SIG-M5 (cell line): ENCODE results near the gene TIMM23.
"Not testable (repeated sequence)": the region's sequence is repeated elsewhere in the genome, so short reads cannot be mapped to it uniquely, and the experiment has no call there.

ENCODE experiments used
- DNase-seq: peaks from one replicate; lab custom pipeline; 2025; lab: John Stamatoyannopoulos, UW

Gene TIMM23

GRCh38 chr10:46022978-46023702 lies 50.9 kb downstream of the TIMM23 start:
- DNase-seq, result peak; percentile 23

DNA sequence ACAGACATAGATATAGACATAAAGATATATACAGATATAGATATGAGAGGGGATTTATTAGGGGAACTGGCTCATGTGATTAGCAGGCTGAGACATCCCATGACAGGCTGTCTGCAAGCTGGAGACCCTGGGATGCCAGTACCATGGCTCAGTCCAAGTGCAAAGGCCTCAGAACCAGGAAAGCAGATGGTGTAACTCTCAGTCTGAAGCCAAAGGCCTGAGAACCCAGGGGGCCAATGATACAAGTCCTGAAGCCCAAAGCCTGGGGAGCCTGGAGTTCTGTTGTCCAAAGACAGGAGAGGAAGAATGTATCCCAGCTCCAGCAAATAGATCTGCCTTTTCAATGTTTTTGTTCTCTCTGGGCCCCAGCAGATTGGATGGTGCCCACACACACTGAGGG lies 52.7 kb downstream of the TIMM23 start:
- no peak for DNase-seq

GRCh38 chr10:46025406-46025805 lies 53.1 kb downstream of the TIMM23 start:
- DNase-seq, result no peak

GRCh38 chr10:46026106-46026505 lies 53.8 kb downstream of the TIMM23 start:
- no peak for DNase-seq

DNA sequence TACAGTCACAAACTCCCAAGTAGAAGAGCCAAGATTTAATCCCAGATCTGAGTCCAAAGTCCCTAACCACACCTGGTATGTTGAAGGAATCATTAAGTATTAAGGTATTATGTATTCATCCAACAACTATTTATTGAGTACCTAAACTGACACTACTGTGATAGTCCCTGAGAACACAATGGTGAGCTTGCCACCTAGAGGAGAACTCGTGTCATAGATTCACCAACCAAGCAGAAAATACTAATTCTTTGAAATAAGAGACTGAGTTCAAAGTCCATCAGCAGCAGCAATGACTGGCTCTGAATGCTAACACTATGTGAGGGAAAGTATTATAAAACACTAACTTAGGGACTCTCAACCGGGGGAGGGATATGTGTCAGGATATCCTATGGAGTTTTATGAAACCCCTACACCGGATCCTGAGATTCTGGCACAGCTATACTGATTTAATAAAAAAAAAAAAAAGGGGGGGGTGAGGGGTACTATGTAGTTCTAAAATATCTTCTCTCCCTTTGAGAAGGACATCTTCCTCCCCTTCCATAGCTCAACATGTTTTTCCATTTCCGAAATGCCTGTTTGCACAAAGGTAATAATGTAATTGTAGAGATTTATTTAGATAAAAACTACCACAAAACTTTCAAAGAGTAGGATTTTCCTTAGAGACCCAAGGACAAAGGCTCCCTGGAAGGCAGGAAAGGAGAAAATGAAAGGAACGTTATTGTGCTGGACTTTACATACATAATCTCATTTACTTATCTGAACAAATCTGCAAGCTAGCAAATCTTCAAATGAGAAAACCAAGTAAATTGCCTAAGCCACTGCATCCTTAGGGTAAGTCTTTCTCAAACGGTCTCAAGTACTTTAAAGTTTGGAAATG lies 56.5 kb downstream of the TIMM23 start:
- peak; percentile 9 for DNase-seq

- DNase-seq, result no peak
Measured at GRCh38 chr10:46029461-46030030, 57.3 kb downstream of the TIMM23 start.

DNA sequence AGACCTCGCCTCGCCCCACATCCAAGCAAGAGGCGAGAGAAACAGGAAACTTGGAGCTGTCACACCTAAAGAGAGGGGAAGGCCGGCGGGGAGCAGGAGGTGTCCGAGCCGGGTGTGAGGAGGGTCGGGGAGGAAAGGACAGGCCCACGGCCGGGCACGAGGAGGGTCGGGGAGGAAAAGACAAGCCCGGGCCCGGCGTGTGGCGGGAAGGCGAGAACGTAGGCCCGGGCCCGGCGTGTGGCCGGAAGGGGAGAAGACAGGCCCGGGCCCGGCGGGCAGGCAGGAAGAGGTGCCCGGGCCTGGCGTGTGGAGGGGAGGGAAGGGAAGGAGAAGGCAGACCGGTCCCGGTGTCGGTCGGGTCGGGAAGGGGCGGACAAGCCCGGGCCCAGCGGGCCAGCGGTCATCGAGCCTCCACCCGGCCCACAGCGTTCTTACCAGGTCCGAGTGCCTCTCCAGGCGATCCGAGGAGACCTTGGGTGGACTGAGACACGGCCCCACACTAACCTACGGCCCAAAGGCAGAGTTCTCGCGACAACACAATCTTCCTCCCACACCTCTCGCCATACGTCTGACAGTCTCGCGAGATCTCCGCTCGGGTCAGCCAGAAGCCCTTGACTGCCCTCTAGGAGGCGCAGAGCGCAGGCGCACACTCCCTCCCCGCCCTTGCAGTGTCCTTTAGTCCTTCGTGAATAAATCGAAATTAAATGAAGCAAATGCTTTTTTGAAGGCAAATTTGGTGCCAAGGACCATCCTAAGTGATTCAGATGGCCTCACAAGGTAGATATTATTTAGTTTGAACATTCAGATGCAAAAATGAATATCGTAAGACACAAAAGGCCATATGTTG lies 58.0 kb downstream of the TIMM23 start, which contains the start of gene NCOA4:
Gene NCOA4, minus strand, starts transcription at position 533 of the 847 bp plus-strand sequence. CDS start 13,943 bp downstream, outside the sequence.
- peak; percentile 82 for DNase-seq

DNA sequence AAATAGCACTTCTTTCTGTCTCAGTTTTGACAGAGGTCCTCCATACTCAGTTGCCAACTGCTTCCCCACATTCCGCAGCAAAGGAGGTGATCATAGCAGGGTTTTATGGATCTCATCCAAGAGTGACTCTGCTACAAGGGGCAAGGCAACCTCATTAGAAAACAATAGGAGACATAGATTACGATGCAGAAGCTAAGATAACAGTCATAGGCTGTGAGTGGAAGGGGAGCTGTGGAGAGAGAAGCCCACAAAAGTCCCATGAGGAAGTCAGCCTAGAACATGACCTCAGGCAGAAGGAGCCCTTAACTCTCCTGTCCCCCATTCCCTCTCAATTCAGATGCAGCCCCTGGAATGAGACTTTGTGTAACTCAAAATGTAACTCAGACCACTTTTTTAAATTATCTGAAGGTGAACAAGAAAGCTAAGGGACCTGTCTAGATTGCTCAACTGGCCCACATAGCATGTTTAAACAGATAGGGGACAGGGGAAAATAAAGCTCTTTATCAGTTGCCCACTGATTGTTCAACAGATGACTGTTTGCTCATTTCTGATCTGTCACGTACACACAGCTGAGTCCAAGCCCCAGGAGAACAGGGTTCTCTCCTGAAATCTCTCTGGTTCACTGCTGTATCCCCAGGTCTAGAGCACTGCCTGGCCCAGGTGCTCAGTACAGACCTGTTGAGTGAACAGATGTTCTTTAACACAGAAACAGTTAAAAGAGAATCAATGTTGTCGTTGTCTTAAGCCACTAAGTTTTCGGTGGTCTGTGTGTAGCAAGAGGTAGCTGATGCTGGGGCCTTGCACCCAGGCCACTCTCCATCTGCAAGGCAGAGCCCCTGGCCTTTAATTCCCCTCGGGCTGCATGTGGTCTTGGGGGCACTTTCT lies 59.6 kb downstream of the TIMM23 start:
- DNase-seq, result no peak

GRCh38 chr10:46033602-46034011 lies 61.3 kb downstream of the TIMM23 start:
- DNase-seq, result no peak

GRCh38 chr10:46035923-46036849 lies 63.9 kb downstream of the TIMM23 start:
- no peak for DNase-seq

DNA sequence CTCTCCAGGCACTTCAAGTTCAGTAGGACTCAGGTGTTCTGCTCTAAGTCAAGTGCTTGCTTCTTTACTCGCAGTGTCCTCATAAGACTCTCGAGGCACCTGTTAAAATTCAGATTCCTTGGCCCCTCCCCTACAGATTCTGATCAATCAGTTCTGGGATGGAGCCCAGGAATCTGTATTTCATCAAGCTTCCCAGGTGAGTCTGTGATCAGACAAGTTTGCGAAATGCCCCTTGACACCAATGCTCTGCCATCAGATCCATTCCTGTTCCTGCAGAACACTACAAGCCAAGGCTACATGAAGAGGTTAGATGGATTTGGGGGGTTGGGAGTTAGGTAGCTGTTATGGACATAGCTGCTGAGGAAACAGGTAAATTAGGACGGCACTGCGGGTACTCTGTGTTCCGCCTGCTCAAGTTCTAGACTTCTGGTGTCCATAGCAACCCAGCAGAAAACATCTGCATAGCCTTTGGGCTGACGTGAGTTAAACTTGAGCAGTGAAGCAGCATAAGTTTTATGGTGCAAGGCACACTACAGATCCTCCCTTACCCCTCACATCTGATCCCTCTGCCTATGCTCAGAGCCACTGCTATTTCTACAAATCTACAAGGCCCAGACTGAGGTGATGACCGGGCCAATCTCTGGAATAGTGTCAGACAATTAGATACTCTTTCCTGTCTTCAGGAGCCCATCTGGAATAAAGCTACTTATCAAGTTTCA lies 65.0 kb downstream of the TIMM23 start:
- DNase-seq, result no peak

GRCh38 chr10:46040004-46040403 lies 67.7 kb downstream of the TIMM23 start:
- DNase-seq, result no peak

DNA sequence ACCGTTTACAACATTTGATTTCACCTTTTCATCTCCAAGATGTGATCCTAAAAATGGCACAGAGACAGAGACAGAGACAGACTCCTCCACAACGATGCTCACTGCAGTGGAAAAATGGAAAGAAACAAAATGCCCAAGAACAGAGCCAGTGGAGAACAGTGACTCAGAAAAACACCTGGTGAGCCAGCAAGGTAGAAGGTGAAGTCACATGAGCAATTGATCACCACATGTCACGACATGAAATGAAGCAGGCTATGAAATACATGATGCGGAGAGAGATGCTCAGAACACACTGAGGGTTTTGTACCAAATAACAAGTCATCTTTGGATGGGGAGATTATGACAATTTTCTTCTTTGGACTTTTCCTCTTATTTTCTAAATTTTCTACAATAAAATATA lies 70.2 kb downstream of the TIMM23 start:
- DNase-seq, result no peak

GRCh38 chr10:46046261-46046660 lies 74.0 kb downstream of the TIMM23 start, which contains the start of gene MSMB:
Gene MSMB (minus strand): TSS chr10:46046269. CDS start chr10:46046237, 32 bp downstream.
- no peak for DNase-seq

DNA sequence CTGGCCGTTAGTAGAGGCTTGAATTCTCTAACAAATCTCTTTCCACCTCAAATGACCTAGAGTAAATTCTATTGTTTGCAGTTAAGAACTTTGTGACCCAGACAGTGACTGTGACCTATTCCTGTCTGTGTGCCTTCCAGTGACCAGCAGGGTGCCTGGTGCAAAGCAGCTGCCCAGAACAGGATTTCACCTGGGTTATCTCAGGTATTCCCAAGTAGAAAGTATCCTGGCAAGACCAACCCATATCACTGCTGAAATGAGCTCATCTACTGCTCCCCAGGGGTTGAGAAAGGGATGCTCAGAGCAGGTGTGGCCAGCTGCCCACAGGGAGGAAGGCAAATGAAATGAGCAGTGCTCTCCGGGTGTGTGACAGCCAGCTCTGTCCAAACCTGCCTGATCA lies 75.9 kb downstream of the TIMM23 start:
- no peak for DNase-seq

GRCh38 chr10:46049497-46049831 lies 77.2 kb downstream of the TIMM23 start:
- DNase-seq, result not testable (repeated sequence)

DNA sequence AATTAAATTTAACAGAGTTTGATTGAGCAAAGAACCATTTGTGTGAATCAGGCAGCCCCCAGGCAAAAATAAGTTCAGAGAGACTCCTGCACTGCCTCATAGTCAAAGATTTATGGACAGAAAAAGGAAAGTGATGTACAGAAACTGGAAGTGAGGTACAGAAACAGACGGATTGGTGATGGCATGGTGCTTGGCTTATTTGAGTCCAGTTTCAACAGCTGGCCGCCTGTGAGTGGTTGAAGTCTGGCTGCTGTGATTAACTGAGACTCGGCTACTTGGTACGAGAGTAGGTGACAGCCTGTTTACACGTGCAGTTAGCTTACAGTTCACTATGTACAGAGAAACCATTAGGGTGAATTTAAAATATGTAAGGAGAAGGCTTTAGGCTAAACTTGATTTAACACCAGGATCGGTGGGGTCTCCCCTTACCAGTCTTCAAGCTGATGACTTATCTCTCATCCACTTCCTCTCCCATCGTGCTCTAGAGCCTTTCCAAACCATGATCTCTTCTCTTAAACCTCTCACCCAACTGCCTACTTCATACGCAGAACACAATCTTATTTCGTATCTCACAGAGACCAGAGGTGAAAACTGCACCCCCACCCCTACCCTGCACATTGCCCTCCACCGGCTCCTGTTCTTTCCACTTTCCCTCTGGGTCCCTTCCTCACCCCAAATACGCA lies 78.8 kb downstream of the TIMM23 start:
- no peak for DNase-seq

DNA sequence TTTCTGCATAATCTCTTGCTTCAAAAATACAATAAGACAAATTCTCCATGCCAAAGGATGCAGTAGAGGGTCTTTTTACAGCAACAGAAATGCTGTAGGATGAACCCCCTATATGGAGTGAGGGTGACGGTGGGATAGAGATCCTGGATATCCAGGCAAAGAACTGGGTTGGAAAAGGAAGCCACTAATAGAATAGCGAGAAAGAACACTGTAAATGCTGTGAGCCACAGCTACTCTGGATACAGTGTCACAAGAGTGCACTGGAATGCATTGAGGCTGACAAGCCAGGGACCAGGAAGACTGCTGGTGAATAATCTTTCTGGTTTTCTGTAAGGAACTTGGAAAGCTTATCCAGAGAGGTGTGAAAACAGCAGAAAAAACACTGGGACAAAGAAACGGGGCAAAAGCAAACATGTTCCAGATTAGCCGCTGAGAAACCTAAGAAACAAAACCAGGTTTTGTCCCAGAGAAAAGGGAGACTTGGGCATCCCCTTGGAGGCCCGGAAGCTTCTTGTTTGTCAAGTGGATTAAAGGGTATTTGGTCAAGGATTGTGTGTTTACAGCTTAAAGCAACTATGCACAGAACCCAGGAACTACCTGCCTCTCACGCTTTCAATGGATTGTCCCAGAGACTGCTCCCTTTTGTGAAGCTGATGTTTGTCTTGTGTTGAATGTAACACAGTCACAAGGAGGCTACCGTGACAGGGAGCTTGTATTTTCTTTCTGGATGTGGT lies 79.9 kb downstream of the TIMM23 start:
- no peak for DNase-seq
